AG04450 (cell line): Measurements from ENCODE around the gene PTPRT. TPM values are rescaled to one million over a fixed set of nuclear protein-coding genes. Genes with fewer than 3 reads are reported as not detected.

Source experiments
- CTCF ChIA-PET: fragments of 300-600, 350-600 bp; formaldehyde crosslinking; extraction: SDS; loops from one replicate; lab custom pipeline; 2022; ENCODE audit warnings: antibody characterized with exemption, inconsistent platforms; lab: Charles Lee
- POLR2A ChIA-PET: fragments of 350-600 bp; formaldehyde crosslinking; extraction: SDS; loops from one replicate; lab custom pipeline; 2021; ENCODE audit warnings: antibody characterized with exemption, inconsistent platforms; lab: Yijun Ruan, JAX
- DNase-seq: peaks from one replicate; pipeline ENCODE4 v3.0.0-alpha.2; 2011; ENCODE audit warnings: low read depth, low spot score
- H3K27ac ChIP-seq: one replicate; pipeline ENCODE4 v1.5.1; 2012; ENCODE audit warnings: low read depth, low read length, control low read depth
- H3K27me3 ChIP-seq: one replicate; pipeline ENCODE4 v1.6.0; 2012; ENCODE audit warnings: low read length; ENCODE audit not compliant: control insufficient read depth, insufficient read depth
- H3K4me3 ChIP-seq: 2 replicates; pipeline ENCODE4 v1.5.1; 2011; ENCODE audit warnings: mild to moderate bottlenecking, low read depth, low read length, control low read depth
- H3K9me3 ChIP-seq: 2 replicates; pipeline ENCODE4 v1.5.1; 2012; ENCODE audit warnings: low read length; ENCODE audit not compliant: control insufficient read depth, insufficient read depth
- polyA plus RNA-seq: library from polyadenylated mRNA; depleted of rRNA; stranded (reverse); fragments of >200 nt; gene quantifications from 2 replicates; pipeline ENCODE4 v1.2.3, GENCODE V29; 2011
- TF ChIP-seq, protein P1 (sequence below): IDR thresholded peaks from 2 replicates; pipeline ENCODE4 v1.5.1; 2011; ENCODE audit warnings: low read depth, low read length, control low read depth, inconsistent platforms

PTPRT gene
- polyA plus RNA-seq, 1 experiment, result not detected

DNA sequence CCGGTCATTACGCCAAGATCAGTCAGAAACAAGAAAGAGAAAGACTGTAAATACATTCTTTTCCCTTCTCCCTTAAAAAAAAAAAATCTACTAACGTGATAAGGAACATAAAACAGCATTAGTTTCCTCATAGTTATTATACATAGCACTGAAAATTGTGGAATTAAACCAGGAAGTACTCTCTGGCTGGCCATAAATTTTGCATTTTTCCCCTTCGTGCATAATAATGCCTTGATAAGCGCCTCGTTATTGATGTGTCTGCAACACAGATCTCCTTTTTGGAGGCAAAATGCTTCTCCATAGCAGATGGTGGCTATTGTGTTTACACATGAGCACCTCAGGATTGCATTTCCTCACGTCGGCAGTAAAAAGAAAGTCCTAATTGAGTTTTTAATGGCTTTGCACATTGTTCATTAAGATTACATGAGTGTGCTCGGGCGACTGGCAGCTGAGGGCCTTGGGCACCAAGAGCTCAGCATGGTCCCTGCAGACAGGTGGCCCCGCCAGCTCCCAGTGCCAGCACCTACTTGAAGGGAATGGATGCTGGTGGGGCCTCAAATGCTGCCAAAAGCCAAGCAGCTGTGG, 394.5 kb downstream of the PTPRT start:
- H3K27me3 ChIP-seq, result no peaks in the 10 kb centered on the region
- ChIA-PET CTCF (no interaction called here), POLR2A (no interaction called here)
- peaks cover 29% of the 10 kb centered on the region for H3K9me3 ChIP-seq
- H3K4me3 ChIP-seq, result no peak overlapping the region
- DNase-seq, result no peak
- H3K27ac ChIP-seq, result no peak overlapping the region
- TF ChIP-seq, protein P1, sequence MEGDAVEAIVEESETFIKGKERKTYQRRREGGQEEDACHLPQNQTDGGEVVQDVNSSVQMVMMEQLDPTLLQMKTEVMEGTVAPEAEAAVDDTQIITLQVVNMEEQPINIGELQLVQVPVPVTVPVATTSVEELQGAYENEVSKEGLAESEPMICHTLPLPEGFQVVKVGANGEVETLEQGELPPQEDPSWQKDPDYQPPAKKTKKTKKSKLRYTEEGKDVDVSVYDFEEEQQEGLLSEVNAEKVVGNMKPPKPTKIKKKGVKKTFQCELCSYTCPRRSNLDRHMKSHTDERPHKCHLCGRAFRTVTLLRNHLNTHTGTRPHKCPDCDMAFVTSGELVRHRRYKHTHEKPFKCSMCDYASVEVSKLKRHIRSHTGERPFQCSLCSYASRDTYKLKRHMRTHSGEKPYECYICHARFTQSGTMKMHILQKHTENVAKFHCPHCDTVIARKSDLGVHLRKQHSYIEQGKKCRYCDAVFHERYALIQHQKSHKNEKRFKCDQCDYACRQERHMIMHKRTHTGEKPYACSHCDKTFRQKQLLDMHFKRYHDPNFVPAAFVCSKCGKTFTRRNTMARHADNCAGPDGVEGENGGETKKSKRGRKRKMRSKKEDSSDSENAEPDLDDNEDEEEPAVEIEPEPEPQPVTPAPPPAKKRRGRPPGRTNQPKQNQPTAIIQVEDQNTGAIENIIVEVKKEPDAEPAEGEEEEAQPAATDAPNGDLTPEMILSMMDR, result no peak

DNA sequence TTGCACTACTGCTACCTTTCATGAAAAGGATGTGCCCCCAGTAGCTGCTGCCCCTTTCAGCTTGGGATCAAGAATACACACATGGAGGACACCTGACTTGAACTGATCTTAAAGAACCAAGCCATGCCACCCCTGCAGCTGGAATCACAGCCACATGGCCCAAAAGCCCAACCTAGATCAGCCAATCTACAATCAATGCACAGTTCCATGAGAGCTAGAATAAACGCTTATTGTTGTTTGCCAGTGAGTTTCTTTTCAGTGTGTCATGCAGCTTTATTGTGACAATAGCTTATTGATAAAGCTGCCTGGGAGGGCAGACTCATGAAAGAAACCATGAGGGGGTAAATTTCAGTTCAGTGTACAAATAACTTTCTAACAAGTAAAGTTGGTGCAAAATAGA, 397.7 kb downstream of the PTPRT start:
- no peak overlapping the region for H3K27ac ChIP-seq
- H3K9me3 ChIP-seq, result peaks cover 38% of the 10 kb centered on the region
- POLR2A ChIA-PET, result no interaction called here
- H3K4me3 ChIP-seq, result no peak overlapping the region
- no peak for DNase-seq
- TF ChIP-seq, protein P1, result no peak
- CTCF ChIA-PET, result no interaction called here
- H3K27me3 ChIP-seq, result no peaks in the 10 kb centered on the region

DNA sequence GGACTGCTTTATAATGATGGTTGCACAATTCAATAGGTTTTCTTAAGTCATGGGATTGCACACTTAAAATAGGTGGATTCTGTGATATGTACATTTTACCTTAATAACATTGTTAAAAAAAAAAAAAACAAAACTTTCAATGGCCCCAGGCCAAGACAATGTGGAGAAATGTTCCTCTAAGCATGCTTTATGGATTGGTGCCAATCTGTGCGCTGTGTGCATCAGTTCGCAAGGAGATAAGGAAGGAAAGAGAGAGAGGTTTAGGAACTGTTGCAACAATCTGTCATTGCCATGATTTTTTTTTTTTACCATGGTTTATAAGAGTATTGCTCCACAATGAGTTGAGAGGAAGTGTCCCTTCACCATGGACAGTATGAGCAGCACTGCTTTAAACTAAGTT, 399.6 kb downstream of the PTPRT start:
- CTCF ChIA-PET, result no interaction called here
- DNase-seq, result no peak
- POLR2A ChIA-PET, result no interaction called here
- Histone ChIP-seq H3K27me3 (no peaks in the 10 kb centered on the region), H3K27ac (no peak overlapping the region), H3K4me3 (no peak overlapping the region), H3K9me3 (peaks cover 37% of the 10 kb centered on the region)
- TF ChIP-seq, protein P1, result no peak

DNA sequence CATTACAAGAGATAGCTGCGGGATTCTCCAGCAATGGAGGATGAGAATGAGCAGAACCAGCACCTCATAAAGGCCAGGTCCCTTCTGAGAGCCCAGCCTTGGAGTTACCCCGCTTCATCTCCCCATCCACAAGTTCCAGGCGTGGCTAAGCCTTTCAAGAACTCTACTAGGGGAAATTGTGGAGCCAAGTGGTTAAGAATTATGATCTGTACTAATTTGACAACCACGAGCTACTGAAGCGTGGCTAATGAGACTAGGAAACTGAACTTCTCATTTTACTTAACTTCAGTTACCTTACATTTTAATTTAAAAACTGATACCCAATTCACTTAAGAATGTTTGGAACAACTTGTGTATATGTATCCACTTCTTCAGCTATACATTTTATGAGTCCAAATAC, 401.0 kb downstream of the PTPRT start:
- TF ChIP-seq, protein P1, result no peak
- DNase-seq, result no peak
- no peaks in the 10 kb centered on the region for H3K27me3 ChIP-seq
- H3K4me3 ChIP-seq, result no peak overlapping the region
- ChIA-PET CTCF (no interaction called here), POLR2A (no interaction called here)
- peaks cover 29% of the 10 kb centered on the region for H3K9me3 ChIP-seq
- no peak overlapping the region for H3K27ac ChIP-seq

DNA sequence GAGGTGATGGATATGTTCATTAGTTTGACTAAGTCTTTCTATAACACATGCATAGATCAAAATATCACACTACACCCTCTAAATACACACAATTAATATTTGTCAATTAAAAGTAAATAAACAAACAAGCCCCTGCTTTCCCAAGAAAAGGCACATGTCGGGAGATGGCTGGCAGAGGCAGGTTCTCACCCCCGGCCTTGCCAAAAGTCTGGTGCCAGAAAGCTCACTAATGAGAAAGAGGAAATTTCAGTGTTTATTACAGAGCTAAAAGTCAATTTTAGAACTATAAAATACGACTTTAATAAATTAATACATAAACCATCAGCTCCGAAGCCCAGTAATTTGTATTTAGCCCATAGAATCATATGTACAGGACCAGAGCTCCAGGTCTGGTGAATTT, 404.7 kb downstream of the PTPRT start:
- no peaks in the 10 kb centered on the region for H3K27me3 ChIP-seq
- no peak overlapping the region for H3K4me3 ChIP-seq
- no peak overlapping the region for H3K27ac ChIP-seq
- H3K9me3 ChIP-seq, result peaks cover 22% of the 10 kb centered on the region
- TF ChIP-seq, protein P1, result no peak
- ChIA-PET CTCF (no interaction called here), POLR2A (no interaction called here)
- DNase-seq, result no peak
